Stomach smooth muscle (tissue), 2 donors: ENCODE measurements around the gene CYP1B1.
A peak's percentile ranks its signal among the peaks of the same experiment; 100 is the strongest.

Experiments
- H3K27ac ChIP-seq: one replicate; pipeline ENCODE4 v1.7.0; 2013; ENCODE audit warnings: mild to moderate bottlenecking, low read length, inconsistent platforms
- H3K27me3 ChIP-seq, 2 donors: one replicate each; pipeline ENCODE4 v1.7.0; 2013; ENCODE audit warnings: low read length in 2 of 2; ENCODE audit not compliant: insufficient read depth in 2 of 2, control insufficient read depth in 1 of 2
- H3K36me3 ChIP-seq, 2 donors: one replicate each; pipeline ENCODE4 v1.7.0; 2013; ENCODE audit warnings: low read length in 2 of 2; ENCODE audit not compliant: control insufficient read depth in 2 of 2, insufficient read depth in 2 of 2
- H3K4me1 ChIP-seq: one replicate; pipeline ENCODE4 v1.7.0; 2013; ENCODE audit warnings: low read length; ENCODE audit not compliant: control insufficient read depth, insufficient read depth
- H3K4me3 ChIP-seq, 2 donors: one replicate each; pipeline ENCODE4 v1.7.0; 2013; ENCODE audit warnings: low read length in 2 of 2
- H3K9ac ChIP-seq, 2 donors: one replicate each; pipeline ENCODE4 v1.7.0; 2013; ENCODE audit warnings: low read length in 2 of 2, mild to moderate bottlenecking in 1 of 2
- H3K9me3 ChIP-seq, 2 donors: one replicate each; pipeline ENCODE4 v1.7.0; 2013; ENCODE audit warnings: low read length in 2 of 2; ENCODE audit not compliant: control insufficient read depth in 2 of 2
- donor health status: healthy.
- donor health status: Pancreatic carcinoma.

The CYP1B1 gene

GRCh38 chr2:38056216-38056615, 19.7 kb downstream of the CYP1B1 start:
- Histone ChIP-seq H3K4me1 (no peaks in the 10 kb centered on the region), H3K27ac (no peak overlapping the region), H3K9me3 (no peaks in the 10 kb centered on the region), H3K9ac (no peak overlapping the region), H3K27me3 (peaks cover 0 to 2% of the 10 kb centered on the region in 2 donors), H3K4me3 (no peak overlapping the region), H3K36me3 (no peaks in the 10 kb centered on the region)

DNA sequence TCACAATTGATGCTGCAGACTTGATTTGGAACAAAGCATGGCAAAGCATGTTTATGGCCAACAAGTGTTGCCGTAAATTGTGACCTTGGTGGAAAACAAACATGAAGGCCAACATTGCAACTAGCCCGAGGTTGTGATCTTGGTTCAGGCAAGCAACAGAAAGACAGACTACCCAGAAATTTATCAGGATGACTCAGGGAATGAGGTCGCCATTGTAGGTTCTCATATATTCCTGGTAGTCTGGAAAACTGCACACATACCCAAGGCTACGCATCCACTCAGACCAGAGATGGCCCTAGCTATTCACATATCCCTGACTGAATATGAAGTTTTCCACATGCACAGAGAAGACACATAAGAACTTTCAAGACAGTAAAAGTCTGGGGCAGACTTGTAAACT, 30.1 kb downstream of the CYP1B1 start:
- Histone ChIP-seq H3K9ac (no peak overlapping the region), H3K4me3 (no peak overlapping the region), H3K36me3 (no peaks in the 10 kb centered on the region), H3K9me3 (no peaks in the 10 kb centered on the region), H3K4me1 (no peaks in the 10 kb centered on the region), H3K27ac (no peak overlapping the region), H3K27me3 (no peaks in the 10 kb centered on the region)

- Histone ChIP-seq H3K9ac (no peak overlapping the region), H3K9me3 (no peaks in the 10 kb centered on the region), H3K27ac (no peak overlapping the region), H3K36me3 (no peaks in the 10 kb centered on the region), H3K4me3 (no peak overlapping the region), H3K4me1 (peaks cover 10% of the 10 kb centered on the region), H3K27me3 (no peaks in the 10 kb centered on the region)
Observed at GRCh38 chr2:38039121-38039910, 36.6 kb downstream of the CYP1B1 start.

DNA sequence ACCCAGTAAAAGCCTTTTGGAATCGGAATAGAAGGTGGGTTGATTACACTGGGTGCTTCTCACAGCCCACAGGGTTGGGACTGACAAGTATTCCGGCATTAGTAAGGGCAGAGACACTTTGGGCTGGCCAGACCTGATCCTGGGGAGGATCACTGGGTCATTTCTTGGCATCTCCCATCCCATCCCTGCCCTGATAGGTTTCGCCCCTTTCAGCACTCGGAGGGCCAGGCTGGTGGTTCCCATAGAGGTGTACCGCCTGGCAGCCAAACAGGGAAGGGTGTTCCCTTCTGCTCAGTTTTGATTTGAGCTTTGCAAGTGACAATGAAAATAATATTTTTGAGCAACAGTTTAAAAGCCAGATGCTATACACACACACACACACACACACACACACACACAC, 37.3 kb downstream of the CYP1B1 start:
- Histone ChIP-seq H3K9ac (peak overlapping the region; percentile 13 to 70), H3K27ac (peak overlapping the region; percentile 50), H3K36me3 (no peaks in the 10 kb centered on the region), H3K9me3 (no peaks in the 10 kb centered on the region), H3K27me3 (no peaks in the 10 kb centered on the region), H3K4me3 (peak overlapping the region; percentile 63 to 66), H3K4me1 (peaks cover 10% of the 10 kb centered on the region)

GRCh38 chr2:38037757-38038621, 38.0 kb downstream of the CYP1B1 start:
- Histone ChIP-seq H3K4me1 (peaks cover 10% of the 10 kb centered on the region), H3K27ac (peak overlapping the region; percentile 50), H3K27me3 (no peaks in the 10 kb centered on the region), H3K4me3 (peak overlapping the region; percentile 63 to 66), H3K9me3 (no peaks in the 10 kb centered on the region), H3K9ac (peak overlapping the region; percentile 55 to 70), H3K36me3 (no peaks in the 10 kb centered on the region)

DNA sequence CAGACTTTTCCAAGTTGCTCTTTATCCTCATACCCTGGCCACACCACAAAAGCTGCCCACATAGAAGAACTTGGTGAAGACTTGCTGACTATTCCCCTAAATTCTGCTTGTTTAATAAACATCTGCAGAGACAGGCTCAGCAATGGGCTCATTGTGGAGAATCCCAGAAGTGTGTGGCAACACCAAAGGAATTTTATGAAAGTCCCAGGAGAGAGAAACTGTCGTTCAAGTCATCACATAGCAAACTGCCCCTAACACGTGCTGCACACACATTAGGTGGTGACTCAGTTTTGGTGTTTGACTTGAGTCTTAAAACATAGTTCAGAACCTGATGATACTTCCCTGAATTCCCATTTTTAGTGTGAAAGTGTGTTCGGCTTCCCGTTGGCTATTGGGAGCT, 38.6 kb downstream of the CYP1B1 start:
- Histone ChIP-seq H3K9me3 (no peaks in the 10 kb centered on the region), H3K4me3 (peak overlapping the region in 1 of 2 donors; percentile 63), H3K27ac (peak overlapping the region; percentile 50), H3K9ac (peak overlapping the region in 1 of 2 donors; percentile 70), H3K36me3 (no peaks in the 10 kb centered on the region), H3K4me1 (peaks cover 10% of the 10 kb centered on the region), H3K27me3 (no peaks in the 10 kb centered on the region)

- no peaks in the 10 kb centered on the region for H3K27me3 ChIP-seq
- no peak overlapping the region for H3K9ac ChIP-seq
- H3K4me1 ChIP-seq = peaks cover 10% of the 10 kb centered on the region
- no peak overlapping the region for H3K4me3 ChIP-seq
- H3K36me3 ChIP-seq = no peaks in the 10 kb centered on the region
- no peaks in the 10 kb centered on the region for H3K9me3 ChIP-seq
- no peak overlapping the region for H3K27ac ChIP-seq
Observed at GRCh38 chr2:38035968-38036367, 40.0 kb downstream of the CYP1B1 start.

DNA sequence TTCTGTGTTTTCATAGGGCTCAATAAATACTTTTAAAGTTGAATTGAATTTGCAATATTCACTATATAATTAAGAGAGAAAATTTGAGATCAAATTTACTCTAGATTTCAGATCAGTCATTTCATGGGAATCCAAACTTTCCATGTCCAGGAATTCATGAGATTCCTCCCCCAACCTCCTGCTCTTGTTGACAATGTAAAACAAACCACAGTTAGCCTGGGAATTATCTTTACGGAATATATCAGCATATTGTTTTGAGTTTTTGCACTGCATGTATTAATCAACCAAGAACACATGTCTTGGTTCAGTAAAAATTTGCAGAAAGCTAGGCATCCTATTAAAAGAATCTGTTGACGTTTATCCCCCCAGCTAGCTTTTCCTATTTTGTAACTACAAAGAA, 42.3 kb downstream of the CYP1B1 start:
- Histone ChIP-seq H3K4me3 (no peak overlapping the region), H3K4me1 (peaks cover 10% of the 10 kb centered on the region), H3K9me3 (no peaks in the 10 kb centered on the region), H3K9ac (no peak overlapping the region), H3K27ac (no peak overlapping the region), H3K36me3 (no peaks in the 10 kb centered on the region), H3K27me3 (no peaks in the 10 kb centered on the region)

GRCh38 chr2:38032946-38033345, 43.0 kb downstream of the CYP1B1 start:
- Histone ChIP-seq H3K9ac (no peak overlapping the region), H3K27ac (no peak overlapping the region), H3K4me3 (no peak overlapping the region)

DNA sequence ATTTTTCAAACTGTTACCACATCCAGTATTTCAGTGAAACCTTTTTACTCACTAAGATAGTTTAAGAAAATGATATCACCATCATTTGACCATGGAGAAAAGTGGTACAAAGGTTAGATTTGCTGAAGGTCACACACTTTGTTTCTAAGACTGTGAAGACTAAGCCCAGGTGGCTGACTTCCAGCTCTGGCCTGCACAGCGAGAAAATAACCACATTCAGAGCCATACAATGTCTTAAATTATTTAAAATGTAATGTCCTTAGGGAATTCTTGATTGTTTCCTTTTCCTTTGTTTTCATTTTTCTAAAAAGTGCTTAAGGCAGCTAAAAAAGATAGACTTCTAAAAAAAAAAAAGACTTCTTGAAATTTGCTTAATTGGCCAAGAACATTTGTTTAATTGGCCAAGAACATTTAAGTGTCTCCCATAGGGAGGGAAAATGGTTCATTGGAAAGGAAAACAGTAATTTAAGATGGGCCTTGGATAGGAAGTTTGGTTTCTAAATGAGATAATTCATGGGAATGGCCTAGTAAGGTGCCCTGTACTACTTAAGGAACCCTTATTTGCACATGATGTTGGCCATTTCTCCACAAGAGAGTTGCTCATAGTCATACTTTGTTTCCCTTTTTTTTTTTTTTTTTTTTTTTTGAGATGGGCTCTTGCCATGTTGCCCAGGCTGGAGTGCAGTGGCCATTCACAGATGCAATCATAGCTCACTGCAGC, 45.2 kb downstream of the CYP1B1 start:
- no peak overlapping the region for H3K27ac ChIP-seq
- no peaks in the 10 kb centered on the region for H3K36me3 ChIP-seq
- H3K27me3 ChIP-seq = no peaks in the 10 kb centered on the region
- H3K9me3 ChIP-seq = no peaks in the 10 kb centered on the region
- H3K4me1 ChIP-seq = no peaks in the 10 kb centered on the region
- H3K4me3 ChIP-seq = no peak overlapping the region
- no peak overlapping the region for H3K9ac ChIP-seq

More at GRCh38 chr2:38032946-38033345, 43.0 kb downstream of the CYP1B1 start:
- Histone ChIP-seq H3K4me1 (peaks cover 5% of the 10 kb centered on the region), H3K36me3 (no peaks in the 10 kb centered on the region), H3K9me3 (no peaks in the 10 kb centered on the region), H3K27me3 (no peaks in the 10 kb centered on the region)
